Mucosa of descending colon (tissue), 3 donors: ENCODE results near the gene CALU. TPM values are rescaled to one million over a fixed set of nuclear protein-coding genes. Genes with fewer than 3 reads are reported as not detected.

Experiments
- ATAC-seq: fragments of 200-7000 bp; cut with Tn5 transposase; one replicate; pipeline ENCODE4 v1.9.1; 2020; ENCODE audit warnings: mild to moderate bottlenecking, moderate library complexity
- DNase-seq, 3 donors: peaks; one replicate each; pipeline ENCODE4 v3.0.0-alpha.2; 2020
- H3K36me3 ChIP-seq: fragments of 200-600 bp; one replicate; pipeline ENCODE4 v1.8.0; 2021; ENCODE audit warnings: low read depth, mild to moderate bottlenecking
- H3K4me1 ChIP-seq: fragments of 200-600 bp; one replicate; pipeline ENCODE4 v1.8.0; 2021; ENCODE audit warnings: low read depth, mild to moderate bottlenecking
- H3K4me3 ChIP-seq: fragments of 200-600 bp; one replicate; pipeline ENCODE4 v1.8.0; 2021; ENCODE audit warnings: mild to moderate bottlenecking
- H3K9me3 ChIP-seq: fragments of 200-600 bp; one replicate; pipeline ENCODE4 v1.8.0; 2021; ENCODE audit warnings: mild to moderate bottlenecking
- CTCF ChIP-seq: fragments of 200-600 bp; IDR thresholded peaks from one replicate; pipeline ENCODE4 v1.8.0; 2022; ENCODE audit warnings: antibody characterized with exemption, mild to moderate bottlenecking
- intact Hi-C, 2 donors: fragments of 100-400 bp; cut with DNase I in 1 of 2; cut with micrococcal nuclease in 1 of 2; formaldehyde crosslinking; loops; one replicate each; pipeline versions ENCODE4 v1.11.0 to v1.11.1; 2022; cut with DNase I, micrococcal nuclease
- total RNA-seq, 3 donors: library from RNA; stranded (reverse); fragmentation: NEBNext Ultra II Directional in 2 of 3; extraction: Animal tissue kit (Norgen Biotek cat#: 25700) in 2 of 3; gene quantifications; one replicate each; pipeline versions ENCODE4 v1.2.1 to v1.2.4, GENCODE V29; 2021 to 2023
- donor health status: DM: no; HTN: no; CAD: no; lungs with moderate emphysema.
- donor health status: DM: no; HTN: no; CAD: no.
- donor health status: DM: no; HTN: yes; CAD: no.

Gene CALU
- total RNA-seq, 3 donors from 2014 or later = 20.6 to 133 (median 54.4) TPM

- TF ChIP-seq CTCF = no peak
- Histone ChIP-seq H3K36me3 (no peaks in the 10 kb centered on the region), H3K4me1 (peaks cover 2% of the 10 kb centered on the region), H3K9me3 (no peaks in the 10 kb centered on the region), H3K4me3 (peak overlapping the region; percentile 44)
- peak in 1 of 3 donors; percentile 45 for DNase-seq
- no peak for ATAC-seq
- intact Hi-C loops = no loop called here
These were observed 51.3 kb downstream of the CALU start for GRCh38 chr7:128790315-128791041.

GRCh38 chr7:128791121-128791971 is 52.2 kb downstream of the CALU start, which contains the start of gene CCDC136:
TSS of gene CCDC136 (plus strand) at chr7:128791968. CDS start at chr7:128792412, 444 bp downstream.
- Histone ChIP-seq H3K9me3 (no peaks in the 10 kb centered on the region), H3K36me3 (no peaks in the 10 kb centered on the region), H3K4me3 (peak within 1 kb of the TSS; percentile 44), H3K4me1 (peaks cover 2% of the 10 kb centered on the region)
- ATAC-seq (peak; percentile 93), DNase-seq (peak; percentile 74 to 85 (median 85))
- no peak for TF ChIP-seq CTCF
- intact Hi-C loops = no loop called here

- Histone ChIP-seq H3K4me1 (peaks cover 2% of the 10 kb centered on the region), H3K4me3 (no peak overlapping the region), H3K36me3 (no peaks in the 10 kb centered on the region), H3K9me3 (no peaks in the 10 kb centered on the region)
- TF ChIP-seq CTCF = no peak
- intact Hi-C loops = no loop called here
- ATAC-seq (no peak), DNase-seq (no peak)
These were observed 52.8 kb downstream of the CALU start for GRCh38 chr7:128791972-128792327.

GRCh38 chr7:128792471-128793180 is 53.5 kb downstream of the CALU start:
- Histone ChIP-seq H3K36me3 (no peaks in the 10 kb centered on the region), H3K4me1 (peaks cover 2% of the 10 kb centered on the region), H3K9me3 (no peaks in the 10 kb centered on the region), H3K4me3 (no peak overlapping the region)
- intact Hi-C loops = no loop called here
- DNase-seq = no peak
- ATAC-seq = no peak
- no peak for TF ChIP-seq CTCF

GRCh38 chr7:128793181-128793547 is 54.0 kb downstream of the CALU start:
- H3K4me3 ChIP-seq = no peak overlapping the region
- ATAC-seq = no peak
- H3K9me3 ChIP-seq = no peaks in the 10 kb centered on the region
- intact Hi-C loops = no loop called here
- H3K4me1 ChIP-seq = peaks cover 2% of the 10 kb centered on the region
- DNase-seq = no peak
- no peaks in the 10 kb centered on the region for H3K36me3 ChIP-seq
- TF ChIP-seq CTCF = no peak
